ENCODE measurements around the gene ERC2.

ERC2 gene

GRCh38 chr3:55477306-55478303 lies 990.7 kb downstream of the ERC2 start:
- no peak for DNase-seq

- no peak for DNase-seq
Observed at GRCh38 chr3:55476515-55476914, 991.8 kb downstream of the ERC2 start.

GRCh38 chr3:55474213-55474632 lies 994.0 kb downstream of the ERC2 start:
- no peak for DNase-seq

- no peak for DNase-seq
Observed at GRCh38 chr3:55473788-55474187, 994.5 kb downstream of the ERC2 start.

GRCh38 chr3:55471522-55472280 lies 996.6 kb downstream of the ERC2 start:
- no peak for DNase-seq

- DNase-seq: no peak
Observed at GRCh38 chr3:55471084-55471483, 997.2 kb downstream of the ERC2 start.

- DNase-seq: no peak
Observed at GRCh38 chr3:55469957-55470526, 998.2 kb downstream of the ERC2 start.

GRCh38 chr3:55468251-55468650 lies 1000.0 kb downstream of the ERC2 start:
- no peak for DNase-seq

- DNase-seq: no peak
Observed at GRCh38 chr3:55467099-55467498, 1001.2 kb downstream of the ERC2 start.

- DNase-seq: no peak
Observed at GRCh38 chr3:55466526-55466925, 1001.7 kb downstream of the ERC2 start.

- DNase-seq: no peak
Observed at GRCh38 chr3:55461896-55462295, 1006.4 kb downstream of the ERC2 start.

GRCh38 chr3:55459838-55460237 lies 1008.4 kb downstream of the ERC2 start:
- DNase-seq: no peak
